Activated naive CD4-positive, alpha-beta T cell treated with anti-CD3 and anti-CD28 coated beads, Interleukin-2, amount 50 U/mL, for 16 hours (primary cell): ENCODE results near the gene SERPINF2.
A peak's percentile ranks its signal among the peaks of the same experiment; 100 is the strongest.
"Not testable (repeated sequence)": the region's sequence is repeated elsewhere in the genome, so short reads cannot be mapped to it uniquely, and the experiment has no call there.

ENCODE experiments used
- DNase-seq: peaks from one replicate; pipeline ENCODE4 v3.0.0-alpha.2; 2020

SERPINF2 gene

GRCh38 chr17:1716912-1717695 lies 25.6 kb upstream of the SERPINF2 start:
- DNase-seq, result peak; percentile 85

- DNase-seq, result no peak
These were observed 24.1 kb upstream of the SERPINF2 start for GRCh38 chr17:1718362-1719165.

GRCh38 chr17:1720856-1721386 lies 21.8 kb upstream of the SERPINF2 start:
- DNase-seq, result peak; percentile 67

GRCh38 chr17:1722022-1722421 lies 20.6 kb upstream of the SERPINF2 start:
- not testable (repeated sequence) for DNase-seq

- peak; percentile 88 for DNase-seq
These were observed 18.3 kb upstream of the SERPINF2 start, which contains the start of gene WDR81 for GRCh38 chr17:1724351-1724868. WDR81 (plus strand) TSS chr17:1724704; CDS start chr17:1724960, 256 bp downstream.

GRCh38 chr17:1724869-1725641 lies 17.6 kb upstream of the SERPINF2 start:
- DNase-seq, result peak; percentile 15

- DNase-seq, result peak; percentile 9
These were observed 16.8 kb upstream of the SERPINF2 start for GRCh38 chr17:1725642-1726511.

- DNase-seq, result no peak
These were observed 15.9 kb upstream of the SERPINF2 start for GRCh38 chr17:1726626-1727257.

GRCh38 chr17:1727258-1727789 lies 15.3 kb upstream of the SERPINF2 start:
- no peak for DNase-seq

- no peak for DNase-seq
These were observed 14.6 kb upstream of the SERPINF2 start for GRCh38 chr17:1727876-1728630.

- DNase-seq, result no peak
These were observed 12.7 kb upstream of the SERPINF2 start for GRCh38 chr17:1729966-1730325.

GRCh38 chr17:1730326-1731193 lies 12.1 kb upstream of the SERPINF2 start:
- DNase-seq, result no peak

GRCh38 chr17:1731194-1731506 lies 11.5 kb upstream of the SERPINF2 start:
- DNase-seq, result no peak

GRCh38 chr17:1732241-1732832 lies 10.3 kb upstream of the SERPINF2 start:
- DNase-seq, result no peak

GRCh38 chr17:1732833-1733321 lies 9.8 kb upstream of the SERPINF2 start:
- DNase-seq, result no peak

GRCh38 chr17:1733759-1734158 lies 8.9 kb upstream of the SERPINF2 start:
- DNase-seq, result no peak

GRCh38 chr17:1735418-1735817 lies 7.3 kb upstream of the SERPINF2 start:
- DNase-seq, result no peak

- DNase-seq, result no peak
These were observed 6.8 kb upstream of the SERPINF2 start for GRCh38 chr17:1735834-1736347.
